Measurements from ENCODE around the gene GM2A.
A peak's percentile ranks its signal among the peaks of the same experiment; 100 is the strongest.

Gene GM2A

DNA sequence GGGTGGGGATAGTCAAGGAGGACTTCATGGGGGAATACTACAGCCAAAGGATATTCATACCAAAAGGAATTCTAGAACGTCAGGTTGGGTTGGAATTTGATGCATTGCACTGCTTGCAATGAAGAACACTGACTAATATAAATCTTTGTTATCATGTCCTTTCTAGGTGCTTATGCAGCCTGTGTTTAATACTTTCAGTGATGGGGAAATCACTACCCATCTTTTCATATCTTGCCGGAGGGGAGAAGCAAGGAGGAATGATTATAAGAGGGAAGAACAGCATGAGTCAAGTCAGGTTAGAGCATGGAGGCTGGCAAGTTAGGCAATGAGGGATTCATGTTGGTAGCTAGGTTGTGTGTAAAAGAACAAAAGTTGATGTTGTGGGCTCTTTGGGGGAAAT is 24.0 kb upstream of the GM2A start:
- DNase-seq = peak; percentile 72 to 91
- no peak overlapping the region for H3K14ac ChIP-seq (ENCODE audit: low read length)
- no peak overlapping the region for H3K23ac ChIP-seq (ENCODE audit: low read length)
- H2BK12ac ChIP-seq (ENCODE audit: low read length) = no peak overlapping the region
- no peak overlapping the region for H4K12ac ChIP-seq (ENCODE audit: low read depth, low read length)
- no peak overlapping the region for H3K4me3 ChIP-seq (ENCODE audit: low read depth, low read length)
- H2BK5ac ChIP-seq (ENCODE audit: low read depth, low read length, poor library complexity) = no peak overlapping the region
- no peak overlapping the region for H3K9ac ChIP-seq (ENCODE audit: low read length)
- H3K4me1 ChIP-seq (ENCODE audit: control insufficient read depth in 1 of 2, insufficient read depth in 2 of 2, low read length in 2 of 2) = no peaks in the 10 kb centered on the region
- H3K36me3 ChIP-seq (ENCODE audit: control insufficient read depth in 1 of 2, insufficient read depth in 2 of 2, low read length in 2 of 2) = no peaks in the 10 kb centered on the region
- H2BK120ac ChIP-seq (ENCODE audit: insufficient read depth, low read length, poor library complexity) = no peak overlapping the region
- no peak overlapping the region for H3K18ac ChIP-seq (ENCODE audit: low read length)
- no peaks in the 10 kb centered on the region for H3K27me3 ChIP-seq (ENCODE audit: insufficient read depth, low read length)
- no peaks in the 10 kb centered on the region for H3K9me3 ChIP-seq (ENCODE audit: insufficient read depth, low read depth, low read length)
- no peak overlapping the region for H3K4ac ChIP-seq (ENCODE audit: low read depth, low read length)
- no peak overlapping the region for H2AK5ac ChIP-seq (ENCODE audit: low read length)
- no CpG with 5 or more reads among the region's 2 CpGs for WGBS (ENCODE audit: extremely low coverage, insufficient coverage, insufficient read length)
- no peaks in the 10 kb centered on the region for H3K79me1 ChIP-seq (ENCODE audit: low read length)
- no peak overlapping the region for H3K27ac ChIP-seq (ENCODE audit: low read depth, low read length)
- H3K4me2 ChIP-seq (ENCODE audit: low read length) = no peak overlapping the region
- H2AFZ ChIP-seq (ENCODE audit: insufficient read depth, low read length, poor library complexity) = no peak overlapping the region
- no peaks in the 10 kb centered on the region for H3K79me2 ChIP-seq (ENCODE audit: control insufficient read depth, insufficient read depth, low read length, poor library complexity)
- H4K8ac ChIP-seq (ENCODE audit: low read depth, low read length) = no peak overlapping the region
- no peak overlapping the region for H4K91ac ChIP-seq (ENCODE audit: low read depth, low read length)

DNA sequence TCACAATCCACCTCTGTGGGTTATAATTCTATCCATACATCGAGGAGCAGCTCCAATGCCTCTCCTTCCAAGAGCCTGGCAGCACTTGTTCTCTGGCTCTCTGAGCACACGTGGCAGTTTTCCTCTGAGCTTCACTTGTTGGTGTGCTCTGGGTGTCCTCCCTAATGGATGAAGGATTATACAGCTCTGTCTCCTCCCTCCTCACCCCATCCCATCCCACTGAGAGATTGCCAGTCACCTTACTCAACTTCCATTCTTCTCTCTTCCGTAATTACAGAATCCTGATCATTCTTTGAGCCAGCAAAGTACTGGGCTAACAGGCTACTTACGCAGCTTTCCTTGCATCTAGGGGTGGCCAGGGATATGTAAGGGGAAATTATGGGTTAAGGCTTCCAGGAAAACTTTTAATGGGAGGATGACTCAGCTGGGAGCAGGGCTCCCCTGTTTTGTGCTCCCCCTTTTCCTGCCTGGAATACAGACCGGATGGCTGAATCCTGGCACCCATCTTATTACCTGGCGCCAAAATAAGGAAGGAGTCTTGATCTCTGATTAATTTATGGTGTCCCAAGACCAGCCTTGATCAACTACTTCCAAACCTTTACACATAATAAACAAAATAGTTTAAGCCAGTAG is 22.8 kb upstream of the GM2A start:
- Histone ChIP-seq H3K9ac (ENCODE audit: low read length) (no peak overlapping the region), H3K36me3 (ENCODE audit: control insufficient read depth in 1 of 2, insufficient read depth in 2 of 2, low read length in 2 of 2) (no peaks in the 10 kb centered on the region), H2BK120ac (ENCODE audit: insufficient read depth, low read length, poor library complexity) (no peak overlapping the region), H3K23ac (ENCODE audit: low read length) (no peak overlapping the region), H4K8ac (ENCODE audit: low read depth, low read length) (no peak overlapping the region), H3K27me3 (ENCODE audit: insufficient read depth, low read length) (no peaks in the 10 kb centered on the region), H3K4me1 (ENCODE audit: control insufficient read depth in 1 of 2, insufficient read depth in 2 of 2, low read length in 2 of 2) (no peaks in the 10 kb centered on the region), H3K4ac (ENCODE audit: low read depth, low read length) (no peak overlapping the region), H2AFZ (ENCODE audit: insufficient read depth, low read length, poor library complexity) (no peak overlapping the region), H4K91ac (ENCODE audit: low read depth, low read length) (no peak overlapping the region), H3K27ac (ENCODE audit: low read depth, low read length) (no peak overlapping the region), H3K9me3 (ENCODE audit: insufficient read depth, low read depth, low read length) (no peaks in the 10 kb centered on the region), H3K14ac (ENCODE audit: low read length) (no peak overlapping the region), H4K12ac (ENCODE audit: low read depth, low read length) (no peak overlapping the region), H2BK12ac (ENCODE audit: low read length) (no peak overlapping the region), H3K79me1 (ENCODE audit: low read length) (no peaks in the 10 kb centered on the region), H3K4me2 (ENCODE audit: low read length) (no peak overlapping the region), H2BK5ac (ENCODE audit: low read depth, low read length, poor library complexity) (no peak overlapping the region), H3K4me3 (ENCODE audit: low read depth, low read length) (no peak overlapping the region), H2AK5ac (ENCODE audit: low read length) (no peak overlapping the region), H3K18ac (ENCODE audit: low read length) (no peak overlapping the region), H3K79me2 (ENCODE audit: control insufficient read depth, insufficient read depth, low read length, poor library complexity) (no peaks in the 10 kb centered on the region)
- DNase-seq = peak in 1 of 2 donors; percentile 48
- no CpG with 5 or more reads among the region's 6 CpGs for WGBS (ENCODE audit: extremely low coverage, insufficient coverage, insufficient read length)

DNA sequence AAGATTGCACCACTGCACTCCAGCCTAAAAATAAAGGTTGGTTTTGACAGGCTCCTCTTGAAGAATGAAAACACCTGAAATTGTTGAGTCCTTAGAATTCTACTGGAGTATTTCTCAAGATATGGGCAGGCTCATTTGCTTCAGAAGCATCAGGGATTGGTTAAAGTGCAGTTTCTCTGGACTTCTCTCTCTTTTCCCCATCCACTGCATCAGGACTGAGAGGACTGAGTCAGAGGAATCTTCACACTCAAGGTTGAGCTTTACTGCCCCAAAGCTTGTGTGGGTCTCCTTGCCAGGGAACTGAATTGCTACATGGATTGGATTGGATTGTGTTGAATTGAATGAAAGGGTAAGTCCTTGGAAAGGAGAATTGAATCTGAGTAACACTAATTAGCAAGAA is 21.6 kb upstream of the GM2A start:
- Histone ChIP-seq H3K4ac (ENCODE audit: low read depth, low read length) (no peak overlapping the region), H3K4me1 (ENCODE audit: control insufficient read depth in 1 of 2, insufficient read depth in 2 of 2, low read length in 2 of 2) (no peaks in the 10 kb centered on the region), H3K4me3 (ENCODE audit: low read depth, low read length) (no peak overlapping the region), H2AFZ (ENCODE audit: insufficient read depth, low read length, poor library complexity) (no peak overlapping the region), H3K36me3 (ENCODE audit: control insufficient read depth in 1 of 2, insufficient read depth in 2 of 2, low read length in 2 of 2) (no peaks in the 10 kb centered on the region), H2BK12ac (ENCODE audit: low read length) (no peak overlapping the region), H4K12ac (ENCODE audit: low read depth, low read length) (no peak overlapping the region), H2BK5ac (ENCODE audit: low read depth, low read length, poor library complexity) (no peak overlapping the region), H2AK5ac (ENCODE audit: low read length) (no peak overlapping the region), H4K91ac (ENCODE audit: low read depth, low read length) (no peak overlapping the region), H4K8ac (ENCODE audit: low read depth, low read length) (no peak overlapping the region), H3K9ac (ENCODE audit: low read length) (no peak overlapping the region), H3K27me3 (ENCODE audit: insufficient read depth, low read length) (no peaks in the 10 kb centered on the region), H3K79me2 (ENCODE audit: control insufficient read depth, insufficient read depth, low read length, poor library complexity) (no peaks in the 10 kb centered on the region), H3K18ac (ENCODE audit: low read length) (no peak overlapping the region), H3K9me3 (ENCODE audit: insufficient read depth, low read depth, low read length) (no peaks in the 10 kb centered on the region), H3K4me2 (ENCODE audit: low read length) (no peak overlapping the region), H3K27ac (ENCODE audit: low read depth, low read length) (no peak overlapping the region), H3K23ac (ENCODE audit: low read length) (no peak overlapping the region), H3K14ac (ENCODE audit: low read length) (no peak overlapping the region), H2BK120ac (ENCODE audit: insufficient read depth, low read length, poor library complexity) (no peak overlapping the region), H3K79me1 (ENCODE audit: low read length) (no peaks in the 10 kb centered on the region)
- DNase-seq = peak; percentile 41 to 86

DNA sequence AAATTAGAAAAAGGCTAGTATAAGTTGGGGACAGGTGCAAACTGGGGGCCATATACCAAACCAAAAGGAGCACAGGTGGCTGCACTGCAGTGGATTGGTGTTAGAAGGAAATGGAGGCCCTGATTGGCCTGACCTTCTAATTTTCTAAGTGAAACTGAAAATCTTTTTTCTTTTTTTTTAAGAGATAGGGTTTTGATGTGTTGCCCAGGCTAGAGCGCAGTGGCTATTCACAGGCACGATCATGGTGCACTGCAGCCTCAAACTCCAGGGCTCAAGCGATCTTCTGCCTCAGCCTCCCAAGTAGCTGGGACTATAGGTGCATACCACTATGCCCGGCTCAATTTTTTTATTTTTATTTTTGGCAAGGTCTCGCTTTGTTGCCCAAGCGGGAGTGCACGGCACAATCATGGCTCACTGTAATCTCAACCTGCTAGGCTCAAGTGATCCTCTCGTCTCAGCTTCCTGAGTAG is 19.3 kb upstream of the GM2A start:
- Histone ChIP-seq H2BK5ac (ENCODE audit: low read depth, low read length, poor library complexity) (no peak overlapping the region), H3K9ac (ENCODE audit: low read length) (no peak overlapping the region)

More for the DNA sequence above, 19.3 kb upstream of the GM2A start:
- no peaks in the 10 kb centered on the region for H3K27me3 ChIP-seq (ENCODE audit: insufficient read depth, low read length)
- no peaks in the 10 kb centered on the region for H3K36me3 ChIP-seq (ENCODE audit: control insufficient read depth in 1 of 2, insufficient read depth in 2 of 2, low read length in 2 of 2)
- no peak overlapping the region for H4K8ac ChIP-seq (ENCODE audit: low read depth, low read length)
- no peak overlapping the region for H4K91ac ChIP-seq (ENCODE audit: low read depth, low read length)
- H3K9me3 ChIP-seq (ENCODE audit: insufficient read depth, low read depth, low read length) = no peaks in the 10 kb centered on the region
- H2AFZ ChIP-seq (ENCODE audit: insufficient read depth, low read length, poor library complexity) = no peak overlapping the region
- no peak overlapping the region for H3K23ac ChIP-seq (ENCODE audit: low read length)
- no peaks in the 10 kb centered on the region for H3K79me2 ChIP-seq (ENCODE audit: control insufficient read depth, insufficient read depth, low read length, poor library complexity)
- no peak overlapping the region for H2BK12ac ChIP-seq (ENCODE audit: low read length)
- no peak overlapping the region for H3K4me3 ChIP-seq (ENCODE audit: low read depth, low read length)
- no peak for DNase-seq
- no peaks in the 10 kb centered on the region for H3K79me1 ChIP-seq (ENCODE audit: low read length)
- H3K27ac ChIP-seq (ENCODE audit: low read depth, low read length) = no peak overlapping the region
- H2BK120ac ChIP-seq (ENCODE audit: insufficient read depth, low read length, poor library complexity) = no peak overlapping the region
- H3K4ac ChIP-seq (ENCODE audit: low read depth, low read length) = no peak overlapping the region
- no peak overlapping the region for H3K18ac ChIP-seq (ENCODE audit: low read length)
- no peak overlapping the region for H3K4me2 ChIP-seq (ENCODE audit: low read length)
- no peak overlapping the region for H2AK5ac ChIP-seq (ENCODE audit: low read length)
- no peak overlapping the region for H4K12ac ChIP-seq (ENCODE audit: low read depth, low read length)
- H3K4me1 ChIP-seq (ENCODE audit: control insufficient read depth in 1 of 2, insufficient read depth in 2 of 2, low read length in 2 of 2) = peaks cover 0 to 3% of the 10 kb centered on the region in 2 experiments
- no peak overlapping the region for H3K14ac ChIP-seq (ENCODE audit: low read length)
- WGBS (ENCODE audit: extremely low coverage, insufficient coverage, insufficient read length) = no CpG with 5 or more reads among the region's 8 CpGs

Measured in trophoblast cell (in vitro differentiated cells and primary cell).